Testis (tissue), 2 donors: Measurements from ENCODE around the gene CASP5.
"Not testable (repeated sequence)": the region's sequence is repeated elsewhere in the genome, so short reads cannot be mapped to it uniquely, and the experiment has no call there.

ENCODE experiments used
- CTCF ChIP-seq, 3 experiments: fragments of 450-650 bp in 2 of 3; fragments of 200-600 bp in 1 of 3; sonication (generic) in 1 of 3; IDR thresholded peaks; one replicate each; pipeline ENCODE4 v1.5.1; 2016 to 2019; ENCODE audit warnings: antibody characterized with exemption in 3 of 3, mild to moderate bottlenecking in 2 of 3, moderate library complexity in 1 of 3
- POLR2A ChIP-seq: fragments of 450-650 bp; IDR thresholded peaks from one replicate; pipeline ENCODE4 v1.6.1; 2017; ENCODE audit warnings: antibody characterized with exemption, mild to moderate bottlenecking, moderate library complexity

- TF ChIP-seq CTCF (IDR thresholded peaks at IDR 0.05); POLR2A: not testable (repeated sequence)
These were observed 46.8 kb upstream of the CASP5 start for GRCh38 chr11:105069749-105070148.
